OCI-LY3 (cell line): ENCODE results near the gene HRH3.

ENCODE experiments used
- H2AFZ ChIP-seq: fragments of 200-600, 300-600 bp; shearing (Covaris generic); 2 replicates; pipeline ENCODE4 v1.6.0; 2014; ENCODE audit warnings: antibody characterized with exemption, low read depth, low read length
- H3K27ac ChIP-seq: fragments of 200-600, 300-600 bp; sonication (generic); 2 replicates; pipeline ENCODE4 v1.5.1; 2014; ENCODE audit warnings: mild to moderate bottlenecking, low read length, moderate library complexity, mixed read lengths
- H3K27me3 ChIP-seq: fragments of 200-600, 300-600 bp; sonication (generic); 2 replicates; pipeline ENCODE4 v1.6.1; 2014; ENCODE audit warnings: low read depth, low read length, mixed read lengths
- H3K36me3 ChIP-seq: fragments of 200-600, 300-600 bp; sonication (generic); replicated peaks from 2 replicates; pipeline ENCODE3; 2014; ENCODE audit warnings: low read depth, low read length, mixed read lengths
- H3K4me1 ChIP-seq: fragments of 300-600, 200-600 bp; sonication (generic); 2 replicates; pipeline ENCODE4 v1.6.1; 2014; ENCODE audit warnings: low read length, mixed read lengths
- H3K4me2 ChIP-seq: fragments of 200-600, 300-600 bp; sonication (generic); 2 replicates; pipeline ENCODE4 v1.6.1; 2014; ENCODE audit warnings: low read length, mixed read lengths
- H3K4me3 ChIP-seq: fragments of 300-600, 200-600 bp; sonication (generic); 2 replicates; pipeline ENCODE4 v1.5.1; 2014; ENCODE audit warnings: antibody characterized with exemption, mild to moderate bottlenecking, low read length, moderate library complexity
- H3K79me2 ChIP-seq: fragments of 300-600, 200-600 bp; shearing (Covaris generic); 2 replicates; pipeline ENCODE4 v1.6.1; 2014; ENCODE audit warnings: mild to moderate bottlenecking, low read length, mixed read lengths
- H3K9ac ChIP-seq: fragments of 300-600, 200-600 bp; shearing (Covaris generic); 2 replicates; pipeline ENCODE4 v1.6.0; 2014; ENCODE audit warnings: mild to moderate bottlenecking, low read length, moderate library complexity
- H3K9me3 ChIP-seq: fragments of 200-600, 300-600 bp; shearing (Covaris generic); 2 replicates; pipeline ENCODE4 v1.6.1; 2014; ENCODE audit warnings: low read length, mixed read lengths; ENCODE audit not compliant: insufficient read depth
- H4K20me1 ChIP-seq: fragments of 200-600, 300-600 bp; sonication (generic); 2 replicates; pipeline ENCODE4 v1.6.1; 2016; ENCODE audit warnings: low read length, mixed read lengths; ENCODE audit not compliant: insufficient read depth
- CTCF ChIP-seq: fragments of 200-600, 300-600 bp; sonication (generic); IDR thresholded peaks from 2 replicates; pipeline ENCODE4 v1.5.1; 2014; ENCODE audit warnings: antibody characterized with exemption, low read length, low read depth
- EZH2phosphoT487 ChIP-seq: fragments of 200-600 bp; shearing (Covaris generic); IDR thresholded peaks from 2 replicates; pipeline ENCODE4 v1.6.1; 2018; ENCODE audit warnings: antibody characterized with exemption, mixed run types, low read depth

The HRH3 gene

GRCh38 chr20:62232770-62233645 lies 12.9 kb upstream of the HRH3 start:
- Histone ChIP-seq H3K27me3 (no peaks in the 10 kb centered on the region), H3K9ac (no peak overlapping the region), H3K9me3 (no peaks in the 10 kb centered on the region), H3K27ac (no peak overlapping the region), H2AFZ (no peak overlapping the region), H3K4me2 (no peak overlapping the region), H3K4me1 (peaks cover 5% of the 10 kb centered on the region), H3K79me2 (no peaks in the 10 kb centered on the region), H4K20me1 (no peaks in the 10 kb centered on the region), H3K4me3 (no peak overlapping the region), H3K36me3 (no peaks in the 10 kb centered on the region)
- TF ChIP-seq EZH2phosphoT487 (no peak), CTCF (no peak)

GRCh38 chr20:62232194-62232593 lies 12.1 kb upstream of the HRH3 start:
- no peak overlapping the region for H3K27ac ChIP-seq
- H3K79me2 ChIP-seq, result no peaks in the 10 kb centered on the region
- no peak for TF ChIP-seq CTCF
- no peak for TF ChIP-seq EZH2phosphoT487
- H3K36me3 ChIP-seq, result no peaks in the 10 kb centered on the region
- no peak overlapping the region for H2AFZ ChIP-seq
- H3K4me3 ChIP-seq, result no peak overlapping the region
- no peaks in the 10 kb centered on the region for H4K20me1 ChIP-seq
- H3K4me1 ChIP-seq, result no peaks in the 10 kb centered on the region
- H3K9ac ChIP-seq, result no peak overlapping the region
- no peaks in the 10 kb centered on the region for H3K9me3 ChIP-seq
- H3K4me2 ChIP-seq, result no peak overlapping the region
- H3K27me3 ChIP-seq, result no peaks in the 10 kb centered on the region

- no peaks in the 10 kb centered on the region for H3K79me2 ChIP-seq
- H3K9me3 ChIP-seq, result no peaks in the 10 kb centered on the region
- no peaks in the 10 kb centered on the region for H3K4me1 ChIP-seq
- H3K4me3 ChIP-seq, result no peak overlapping the region
- H2AFZ ChIP-seq, result no peak overlapping the region
- no peaks in the 10 kb centered on the region for H3K36me3 ChIP-seq
- no peak for TF ChIP-seq CTCF
- no peak for TF ChIP-seq EZH2phosphoT487
- H4K20me1 ChIP-seq, result no peaks in the 10 kb centered on the region
- H3K27ac ChIP-seq, result no peak overlapping the region
- no peak overlapping the region for H3K9ac ChIP-seq
- no peaks in the 10 kb centered on the region for H3K27me3 ChIP-seq
- H3K4me2 ChIP-seq, result no peak overlapping the region
Observed at GRCh38 chr20:62231292-62231691, 11.2 kb upstream of the HRH3 start.

GRCh38 chr20:62230696-62231095 lies 10.6 kb upstream of the HRH3 start:
- Histone ChIP-seq H3K9me3 (no peaks in the 10 kb centered on the region), H4K20me1 (no peaks in the 10 kb centered on the region), H3K9ac (no peak overlapping the region), H3K27ac (no peak overlapping the region), H3K4me1 (no peaks in the 10 kb centered on the region), H3K4me3 (no peak overlapping the region), H3K27me3 (no peaks in the 10 kb centered on the region), H3K36me3 (no peaks in the 10 kb centered on the region), H3K79me2 (no peaks in the 10 kb centered on the region), H2AFZ (no peak overlapping the region), H3K4me2 (no peak overlapping the region)
- TF ChIP-seq CTCF (no peak), EZH2phosphoT487 (no peak)
